Stimulated activated naive CD8-positive, alpha-beta T cell treated with anti-CD3 and anti-CD28 coated beads, Interleukin-15, Interleukin-2, amounts not matched to agents 100 U/mL and 50 U/mL, for 24 hours (primary cell): ENCODE data around the gene OR52J3.
A peak's percentile ranks its signal among the peaks of the same experiment; 100 is the strongest.
"Not testable (repeated sequence)": the region's sequence is repeated elsewhere in the genome, so short reads cannot be mapped to it uniquely, and the experiment has no call there.

Experiments
- ATAC-seq: fragments of 150-1000 bp; cut with Tn5 transposase; one replicate; pipeline ENCODE4 v1.10.0; 2021
- DNase-seq: peaks from one replicate; pipeline ENCODE4 v3.0.0; 2021

Gene OR52J3

GRCh38 chr11:5046226-5046625 is at the start of gene OR52J3:
OR52J3 (plus strand) TSS chr11:5046526; CDS start chr11:5046526, 0 bp downstream.
- DNase-seq (no peak), ATAC-seq (no peak)

- DNase-seq (peak; percentile 24), ATAC-seq (no peak)
These were observed 41.7 kb upstream of the OR52J3 start for GRCh38 chr11:5004424-5005274.

GRCh38 chr11:5007561-5007960 is 38.8 kb upstream of the OR52J3 start:
- ATAC-seq (no peak), DNase-seq (no peak)

- DNase-seq: no peak
- ATAC-seq: no peak
These were observed 35.1 kb upstream of the OR52J3 start for GRCh38 chr11:5011254-5011653.

- no peak for DNase-seq
- ATAC-seq: no peak
These were observed 33.3 kb upstream of the OR52J3 start for GRCh38 chr11:5013012-5013411.

GRCh38 chr11:5021996-5022395 is 24.3 kb upstream of the OR52J3 start:
- ATAC-seq (no peak), DNase-seq (no peak)

GRCh38 chr11:5036669-5037068 is 9.7 kb upstream of the OR52J3 start:
- DNase-seq (no peak), ATAC-seq (no peak)

- no peak for DNase-seq
- ATAC-seq: no peak
These were observed 8.4 kb upstream of the OR52J3 start for GRCh38 chr11:5037926-5038325.

GRCh38 chr11:5038341-5038740 is 8.0 kb upstream of the OR52J3 start:
- DNase-seq: no peak
- ATAC-seq: no peak

GRCh38 chr11:5040876-5041275 is 5.5 kb upstream of the OR52J3 start:
- ATAC-seq (no peak), DNase-seq (no peak)

GRCh38 chr11:5042091-5042490 is 4.2 kb upstream of the OR52J3 start:
- no peak for DNase-seq
- ATAC-seq: no peak

GRCh38 chr11:5043380-5043779 is 2.9 kb upstream of the OR52J3 start:
- ATAC-seq: no peak
- DNase-seq: no peak

- ATAC-seq (no peak), DNase-seq (no peak)
These were observed 516 bp downstream of the OR52J3 start for GRCh38 chr11:5046754-5047330.

GRCh38 chr11:5058679-5059078 is 12.4 kb downstream of the OR52J3 start:
- ATAC-seq, DNase-seq: not testable (repeated sequence)

GRCh38 chr11:5059391-5059790 is 13.1 kb downstream of the OR52J3 start, which contains the start of gene OR52E2:
OR52E2 (minus strand) TSS chr11:5059627; CDS start chr11:5059627, 0 bp downstream.
- no peak for DNase-seq
- ATAC-seq: no peak

- DNase-seq: no peak
- ATAC-seq: no peak
These were observed 18.7 kb downstream of the OR52J3 start for GRCh38 chr11:5065027-5065426.

- ATAC-seq (no peak), DNase-seq (no peak)
These were observed 22.9 kb downstream of the OR52J3 start, which contains the start of gene OR52E1 for GRCh38 chr11:5069272-5069671. OR52E1 (plus strand) TSS chr11:5069572.

GRCh38 chr11:5071799-5072198 is 25.5 kb downstream of the OR52J3 start:
- no peak for DNase-seq
- no peak for ATAC-seq

- DNase-seq (no peak), ATAC-seq (no peak)
These were observed 35.1 kb downstream of the OR52J3 start for GRCh38 chr11:5081405-5081804.

GRCh38 chr11:5083602-5084001 is 37.3 kb downstream of the OR52J3 start:
- DNase-seq (no peak), ATAC-seq (no peak)

- no peak for DNase-seq
- no peak for ATAC-seq
These were observed 42.2 kb downstream of the OR52J3 start for GRCh38 chr11:5088556-5088955.

- DNase-seq (no peak), ATAC-seq (no peak)
These were observed 44.3 kb downstream of the OR52J3 start for GRCh38 chr11:5090668-5091067.

GRCh38 chr11:5092821-5093585 is 46.7 kb downstream of the OR52J3 start:
- ATAC-seq: no peak
- DNase-seq: no peak
